Transverse colon (tissue), 3 donors: ENCODE measurements around the gene TSACC.

ENCODE experiments used
- POLR2A ChIP-seq: fragments of 450-650 bp; IDR thresholded peaks from one replicate; pipeline ENCODE4 v1.6.1; 2016; ENCODE audit warnings: antibody characterized with exemption, mild to moderate bottlenecking, moderate library complexity
- TF ChIP-seq, protein P1 (sequence below), 5 experiments: fragments of 200-600 bp in 3 of 5; fragments of 450-650 bp in 2 of 5; sonication (generic) in 3 of 5; IDR thresholded peaks; 1 replicate in 2 of 5; 2 replicates in 3 of 5; pipeline ENCODE4 v1.5.1; 2016 to 2017; ENCODE audit warnings: antibody characterized with exemption in 5 of 5, inconsistent platforms in 3 of 5, mild to moderate bottlenecking in 2 of 5, moderate library complexity in 1 of 5

DNA sequence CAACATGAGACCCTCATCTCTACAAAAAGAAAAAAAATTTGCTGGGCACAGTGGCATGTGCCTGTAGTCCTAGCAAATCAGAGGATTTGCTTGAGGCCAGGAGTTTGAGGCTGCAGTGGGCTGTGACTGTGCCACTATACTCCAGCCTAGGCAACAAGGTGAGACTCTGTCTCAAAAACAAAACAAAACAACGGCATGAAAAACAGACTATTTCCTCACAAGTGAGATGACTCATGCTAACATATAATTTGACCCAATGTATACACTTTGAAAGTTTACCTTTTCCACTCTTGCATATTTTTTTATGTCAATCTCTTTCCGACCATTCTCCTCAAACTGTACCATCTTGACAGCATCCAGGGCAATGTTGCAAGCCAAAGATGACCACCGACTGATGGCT lies 17.8 kb upstream of the TSACC start:
- TF ChIP-seq, protein P1, sequence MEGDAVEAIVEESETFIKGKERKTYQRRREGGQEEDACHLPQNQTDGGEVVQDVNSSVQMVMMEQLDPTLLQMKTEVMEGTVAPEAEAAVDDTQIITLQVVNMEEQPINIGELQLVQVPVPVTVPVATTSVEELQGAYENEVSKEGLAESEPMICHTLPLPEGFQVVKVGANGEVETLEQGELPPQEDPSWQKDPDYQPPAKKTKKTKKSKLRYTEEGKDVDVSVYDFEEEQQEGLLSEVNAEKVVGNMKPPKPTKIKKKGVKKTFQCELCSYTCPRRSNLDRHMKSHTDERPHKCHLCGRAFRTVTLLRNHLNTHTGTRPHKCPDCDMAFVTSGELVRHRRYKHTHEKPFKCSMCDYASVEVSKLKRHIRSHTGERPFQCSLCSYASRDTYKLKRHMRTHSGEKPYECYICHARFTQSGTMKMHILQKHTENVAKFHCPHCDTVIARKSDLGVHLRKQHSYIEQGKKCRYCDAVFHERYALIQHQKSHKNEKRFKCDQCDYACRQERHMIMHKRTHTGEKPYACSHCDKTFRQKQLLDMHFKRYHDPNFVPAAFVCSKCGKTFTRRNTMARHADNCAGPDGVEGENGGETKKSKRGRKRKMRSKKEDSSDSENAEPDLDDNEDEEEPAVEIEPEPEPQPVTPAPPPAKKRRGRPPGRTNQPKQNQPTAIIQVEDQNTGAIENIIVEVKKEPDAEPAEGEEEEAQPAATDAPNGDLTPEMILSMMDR (IDR thresholded peaks at IDR 0.05) = no peak
- no peak for TF ChIP-seq POLR2A
